ENCODE measurements around the gene NDUFV3. TPM values are rescaled to one million over a fixed set of nuclear protein-coding genes. Genes with fewer than 3 reads are reported as not detected.

Gene NDUFV3
- total RNA-seq (10 to 100 TPM; 36.6 to 37.9 TPM), polyA plus RNA-seq (ENCODE audit: insufficient read length in 6 of 6) (10 to 100 TPM; 42.8 to 50.3 (median 43.8) TPM)
- long read RNA-seq, donor 1, full-length matches to known transcripts: 23 of 41 reads
- long read RNA-seq, donor 1, partial matches to known transcripts: 18 of 41 reads
- long read RNA-seq, donor 1, other reads (novel, unspliced or antisense): 0 of 41 reads
- long read RNA-seq, donor 2, full-length matches to known transcripts: 12 of 12 reads
- long read RNA-seq, donor 2, partial matches to known transcripts: 0 of 12 reads
- long read RNA-seq, donor 2, other reads (novel, unspliced or antisense): 0 of 12 reads
- long read RNA-seq, donor 3, full-length matches to known transcripts: 12 of 12 reads
- long read RNA-seq, donor 3, partial matches to known transcripts: 0 of 12 reads
- long read RNA-seq, donor 3, other reads (novel, unspliced or antisense): 0 of 12 reads
- long read RNA-seq, donor 4, full-length matches to known transcripts: 49 of 64 reads
- long read RNA-seq, donor 4, partial matches to known transcripts: 9 of 64 reads
- long read RNA-seq, donor 4, other reads (novel, unspliced or antisense): 6 of 64 reads
- long read RNA-seq, donor 5, full-length matches to known transcripts: 15 of 29 reads
- long read RNA-seq, donor 5, partial matches to known transcripts: 14 of 29 reads
- long read RNA-seq, donor 5, other reads (novel, unspliced or antisense): 0 of 29 reads
- long read RNA-seq, donor 6, full-length matches to known transcripts: 16 of 16 reads
- long read RNA-seq, donor 6, partial matches to known transcripts: 0 of 16 reads
- long read RNA-seq, donor 6, other reads (novel, unspliced or antisense): 0 of 16 reads
- long read RNA-seq, donor 7, full-length matches to known transcripts: 2 of 2 reads
- long read RNA-seq, donor 7, partial matches to known transcripts: 0 of 2 reads
- long read RNA-seq, donor 7, other reads (novel, unspliced or antisense): 0 of 2 reads
- long read RNA-seq, donor 8, full-length matches to known transcripts: 16 of 21 reads
- long read RNA-seq, donor 8, partial matches to known transcripts: 5 of 21 reads
- long read RNA-seq, donor 8, other reads (novel, unspliced or antisense): 0 of 21 reads
- long read RNA-seq, donor 9: 0 reads
- long read RNA-seq, donor 10, full-length matches to known transcripts: 54 of 62 reads
- long read RNA-seq, donor 10, partial matches to known transcripts: 2 of 62 reads
- long read RNA-seq, donor 10, other reads (novel, unspliced or antisense): 6 of 62 reads
- long read RNA-seq, donor 11, full-length matches to known transcripts: 31 of 49 reads
- long read RNA-seq, donor 11, partial matches to known transcripts: 18 of 49 reads
- long read RNA-seq, donor 11, other reads (novel, unspliced or antisense): 0 of 49 reads
- long read RNA-seq, donor 12, full-length matches to known transcripts: 10 of 10 reads
- long read RNA-seq, donor 12, partial matches to known transcripts: 0 of 10 reads
- long read RNA-seq, donor 12, other reads (novel, unspliced or antisense): 0 of 10 reads

GRCh38 chr21:42892931-42893755 lies at the start of gene NDUFV3:
Gene NDUFV3, plus strand, starts transcription at chr21:42893309. Its CDS starts 25 bp downstream, at chr21:42893334.
- Histone ChIP-seq H3K36me3 (peaks cover 0 to 19% of the 10 kb centered on the region in 2 donors), H3K9me3 (no peaks in the 10 kb centered on the region), H3K27me3 (no peaks in the 10 kb centered on the region), H3K4me3 (peak within 1 kb of the TSS; percentile 72 to 93), H3K27ac (peak within 1 kb of the TSS; percentile 95 to 97), H3K4me1 (peaks cover 0 to 17% of the 10 kb centered on the region in 2 donors)
- peak; percentile 99 to 100 (median 100) for DNase-seq
- no peak for TF ChIP-seq CTCF (IDR thresholded peaks at IDR 0.05)
- intact Hi-C loops (cut with DNase I): no loop called here
- ATAC-seq: peak; percentile 98

- no peaks in the 10 kb centered on the region for H3K27me3 ChIP-seq
- DNase-seq: peak in 2 of 4 donors; percentile 65 to 72
- H3K4me3 ChIP-seq: no peak overlapping the region
- peak; percentile 94 for ATAC-seq
- TF ChIP-seq CTCF (IDR thresholded peaks at IDR 0.05): no peak
- H3K36me3 ChIP-seq: peaks cover 0 to 92% of the 10 kb centered on the region in 2 donors
- H3K27ac ChIP-seq: peak overlapping the region in 1 of 2 donors; percentile 59
- H3K9me3 ChIP-seq: no peaks in the 10 kb centered on the region
- intact Hi-C loops (cut with DNase I): no loop called here
- peaks cover 0 to 11% of the 10 kb centered on the region in 2 donors for H3K4me1 ChIP-seq
Observed at GRCh38 chr21:42844411-42845113, 48.5 kb upstream of the NDUFV3 start.

GRCh38 chr21:42845296-42845965 lies 47.7 kb upstream of the NDUFV3 start:
- peaks cover 0 to 92% of the 10 kb centered on the region in 2 donors for H3K36me3 ChIP-seq
- H3K4me3 ChIP-seq: no peak overlapping the region
- intact Hi-C loops (cut with DNase I): no loop called here
- no peaks in the 10 kb centered on the region for H3K9me3 ChIP-seq
- H3K4me1 ChIP-seq: peaks cover 0 to 11% of the 10 kb centered on the region in 2 donors
- ATAC-seq (peak; percentile 72), DNase-seq (peak in 2 of 4 donors; percentile 62 to 76)
- H3K27me3 ChIP-seq: no peaks in the 10 kb centered on the region
- peak overlapping the region in 1 of 2 donors; percentile 59 for H3K27ac ChIP-seq
- no peak for TF ChIP-seq CTCF (IDR thresholded peaks at IDR 0.05)

All from left lung (tissue), 14 donors.